T-helper 17 cell (primary cell): ENCODE results near the gene CNIH2. TPM values are rescaled to one million over a fixed set of nuclear protein-coding genes. Genes with fewer than 3 reads are reported as not detected.
A peak's percentile ranks its signal among the peaks of the same experiment; 100 is the strongest.
"Not testable (repeated sequence)": the region's sequence is repeated elsewhere in the genome, so short reads cannot be mapped to it uniquely, and the experiment has no call there.

ENCODE experiments used
- ATAC-seq: fragments of 150-1000 bp; cut with Tn5 transposase; 2 replicates; pipeline ENCODE4 v1.10.0; 2021; ENCODE audit warnings: mild to moderate bottlenecking, moderate library complexity
- DNase-seq, 3 donors: peaks; one replicate each; pipeline versions ENCODE4 v3.0.0 to v3.0.0-alpha.2; 2020 to 2021
- H3K9me3 ChIP-seq: one replicate; pipeline ENCODE4 v1.7.0; 2013; ENCODE audit warnings: low read length, mild to moderate bottlenecking; ENCODE audit not compliant: control insufficient read depth, poor library complexity, severe bottlenecking
- H3K27ac Mint-ChIP-seq: one replicate; pipeline ENCODE4 v1.8.0; 2022; ENCODE audit warnings: mild to moderate bottlenecking, moderate library complexity, mixed read lengths
- H3K27me3 Mint-ChIP-seq: one replicate; pipeline ENCODE4 v1.8.0; 2022; ENCODE audit warnings: mixed read lengths
- H3K36me3 Mint-ChIP-seq: one replicate; pipeline ENCODE4 v1.8.0; 2022; ENCODE audit warnings: low read depth, mixed read lengths
- H3K4me1 Mint-ChIP-seq: one replicate; pipeline ENCODE4 v1.8.0; 2022; ENCODE audit warnings: mild to moderate bottlenecking, mixed read lengths
- H3K4me3 Mint-ChIP-seq: one replicate; pipeline ENCODE4 v1.8.0; 2022; ENCODE audit warnings: mild to moderate bottlenecking, moderate library complexity, mixed read lengths
- total RNA-seq, 4 donors: library from RNA in 2 of 4; stranded (reverse) in 2 of 4; gene quantifications; one replicate each; pipeline ENCODE4 v1.2.3 and lab custom pipeline; 2022 to 2026

The CNIH2 gene
- total RNA-seq, 2 donors from 2014 or later = 9.0 to 14.4 TPM

DNA sequence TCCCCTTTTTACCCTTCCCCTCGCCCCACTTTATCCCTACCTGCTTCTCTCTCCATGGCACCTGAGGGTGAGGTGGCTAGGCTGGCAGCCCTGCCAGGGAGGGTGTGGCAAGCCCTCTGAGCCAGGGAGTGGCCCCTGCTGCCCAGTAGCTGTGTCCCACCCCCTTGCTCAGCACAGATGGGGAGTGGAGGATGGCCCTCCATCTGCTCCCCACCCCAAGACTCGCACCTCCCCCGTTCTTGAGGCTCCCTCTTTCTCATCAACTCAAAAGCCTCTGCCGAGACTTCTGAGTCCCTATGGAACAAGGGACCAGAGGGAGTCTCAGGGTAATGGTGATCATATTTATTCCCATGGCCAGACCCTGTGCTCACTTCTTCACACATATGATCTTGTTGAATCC lies 15.4 kb downstream of the CNIH2 start:
- no peak overlapping the region for H3K27ac Mint-ChIP-seq
- DNase-seq = no peak
- H3K9me3 ChIP-seq = no peaks in the 10 kb centered on the region
- peak overlapping the region; percentile 25 for H3K4me3 Mint-ChIP-seq
- H3K36me3 Mint-ChIP-seq = no peaks in the 10 kb centered on the region
- peaks cover 28% of the 10 kb centered on the region for H3K4me1 Mint-ChIP-seq
- peaks cover 14% of the 10 kb centered on the region for H3K27me3 Mint-ChIP-seq
- no peak for ATAC-seq

DNA sequence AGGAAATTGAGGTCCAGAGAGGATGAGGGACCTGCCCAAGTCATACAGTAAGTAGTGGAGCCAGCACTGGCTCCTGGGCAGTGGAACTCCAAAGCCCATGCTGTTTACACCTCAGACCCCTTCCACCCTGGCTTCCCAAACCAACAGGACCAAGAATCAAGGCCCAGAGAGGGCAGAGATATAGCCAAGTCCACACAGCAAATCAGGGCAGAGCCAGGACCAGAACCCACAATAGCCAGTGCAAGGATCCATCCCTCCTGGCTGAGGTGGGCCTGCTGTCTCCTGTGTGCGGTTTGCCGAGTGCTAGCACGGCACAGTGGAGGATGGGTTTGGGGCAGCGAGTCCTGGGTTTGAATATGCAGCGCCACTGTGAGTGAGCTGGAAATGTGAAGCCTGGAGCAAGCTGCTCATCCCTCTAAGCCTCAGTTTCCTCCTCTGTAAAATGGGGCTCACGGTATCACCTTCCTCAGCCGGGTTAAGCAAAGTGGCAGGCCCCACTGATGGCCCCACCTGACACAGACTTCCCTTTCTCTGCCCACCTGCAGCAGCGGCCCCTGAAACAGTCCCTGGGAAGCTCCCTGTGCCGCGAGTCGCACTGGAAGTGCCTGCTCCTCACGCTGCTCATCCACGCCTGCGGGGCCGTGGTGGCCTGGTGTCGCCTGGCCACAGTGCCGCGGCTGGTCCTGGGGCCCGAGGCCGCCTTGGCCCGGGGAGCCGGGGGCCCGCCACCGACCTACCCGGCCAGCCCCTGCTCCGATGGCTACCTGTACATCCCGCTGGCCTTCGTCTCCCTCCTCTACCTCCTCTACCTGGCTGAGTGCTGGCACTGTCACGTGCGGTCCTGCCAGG lies 16.0 kb downstream of the CNIH2 start:
- ATAC-seq (no peak), DNase-seq (no peak)
- Mint-ChIP-seq H3K4me1 (peaks cover 28% of the 10 kb centered on the region), H3K27me3 (peaks cover 14% of the 10 kb centered on the region), H3K27ac (peak overlapping the region; percentile 34), H3K4me3 (peak overlapping the region; percentile 39), H3K36me3 (no peaks in the 10 kb centered on the region)
- no peaks in the 10 kb centered on the region for H3K9me3 ChIP-seq

DNA sequence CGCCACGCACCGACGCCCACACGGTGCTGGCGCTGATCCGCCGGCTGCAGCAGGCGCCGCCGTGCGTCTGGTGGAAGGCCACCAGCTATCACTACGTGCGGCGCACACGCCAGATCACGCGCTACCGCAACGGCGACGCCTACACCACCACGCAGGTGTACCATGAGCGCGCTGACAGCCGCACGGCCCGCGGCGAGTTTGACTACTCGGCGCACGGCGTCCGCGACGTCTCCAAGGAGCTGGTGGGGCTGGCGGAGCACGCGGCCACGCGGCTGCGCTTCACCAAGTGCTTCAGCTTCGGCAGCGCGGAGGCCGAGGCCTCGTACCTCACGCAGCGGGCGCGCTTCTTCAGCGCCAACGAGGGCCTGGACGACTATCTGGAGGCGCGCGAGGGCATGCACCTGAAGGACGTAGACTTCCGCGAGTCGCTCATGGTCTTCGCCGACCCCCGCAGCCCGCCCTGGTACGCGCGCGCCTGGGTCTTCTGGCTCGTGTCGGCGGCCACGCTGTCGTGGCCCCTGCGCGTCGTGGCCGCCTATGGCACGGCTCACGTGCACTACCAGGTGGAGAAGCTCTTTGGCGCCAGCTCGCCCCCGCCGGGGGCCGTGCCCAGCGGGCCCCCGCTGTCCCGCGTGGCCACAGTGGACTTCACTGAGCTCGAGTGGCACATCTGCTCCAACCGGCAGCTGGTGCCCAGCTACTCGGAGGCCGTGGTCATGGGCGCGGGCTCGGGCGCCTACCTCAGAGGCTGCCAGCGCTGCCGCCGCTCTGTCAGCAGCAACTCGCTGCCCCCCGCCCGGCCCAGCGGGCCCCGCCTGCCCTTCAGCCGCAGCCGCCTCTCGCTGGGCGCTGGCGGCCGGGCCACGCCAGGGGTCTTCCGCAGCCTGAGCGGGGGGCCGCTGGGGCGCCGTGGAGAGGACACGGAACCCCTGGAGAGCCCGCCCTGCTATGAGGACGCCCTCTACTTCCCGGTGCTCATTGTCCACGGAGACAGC lies 16.9 kb downstream of the CNIH2 start:
- Mint-ChIP-seq H3K36me3 (no peaks in the 10 kb centered on the region), H3K4me3 (peak overlapping the region; percentile 39), H3K27ac (peak overlapping the region; percentile 34), H3K27me3 (peaks cover 14% of the 10 kb centered on the region), H3K4me1 (peaks cover 21% of the 10 kb centered on the region)
- DNase-seq = no peak
- no peaks in the 10 kb centered on the region for H3K9me3 ChIP-seq
- ATAC-seq = no peak

DNA sequence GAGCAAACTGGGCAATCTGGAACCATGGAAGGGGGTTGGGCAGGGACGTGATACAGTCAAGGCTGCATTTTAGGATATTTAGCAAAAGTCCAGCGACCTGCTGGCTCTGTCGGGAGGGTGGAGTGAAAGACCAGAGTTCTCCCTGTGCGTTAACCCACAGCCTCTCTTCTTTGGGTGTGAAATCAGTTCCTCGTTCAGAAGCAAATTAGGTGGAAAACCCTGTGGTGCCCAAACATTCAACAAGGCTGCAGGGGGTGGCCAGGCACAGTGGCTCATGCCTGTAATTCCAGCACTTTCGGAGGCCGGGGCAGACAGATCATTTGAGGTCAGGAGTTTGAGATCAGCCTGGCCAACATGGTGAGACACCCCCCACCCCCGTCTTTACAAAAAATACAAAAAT lies 19.6 kb downstream of the CNIH2 start:
- no peaks in the 10 kb centered on the region for H3K36me3 Mint-ChIP-seq

DNA sequence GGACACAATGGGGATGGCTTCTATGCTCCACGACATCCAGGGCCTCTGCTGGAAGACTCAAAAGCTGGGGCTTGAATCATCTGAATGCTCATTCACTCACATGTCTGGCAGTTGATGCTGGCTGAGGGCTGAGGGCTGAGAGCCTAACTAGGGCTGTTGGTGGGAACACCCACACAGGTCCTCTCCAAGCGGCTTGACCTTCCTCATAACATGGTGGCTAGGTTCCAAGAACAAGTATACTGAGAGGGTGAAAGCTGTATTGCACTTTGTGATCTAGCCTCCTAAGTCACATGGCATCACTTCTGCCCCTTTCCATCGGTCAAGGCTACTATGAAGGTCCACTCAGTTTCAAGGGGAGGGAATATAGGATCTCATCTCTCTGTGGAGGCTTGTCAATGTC lies 21.2 kb downstream of the CNIH2 start:
- no peak for ATAC-seq
- Mint-ChIP-seq H3K4me3 (no peak overlapping the region), H3K27me3 (no peaks in the 10 kb centered on the region), H3K4me1 (peaks cover 2% of the 10 kb centered on the region), H3K36me3 (no peaks in the 10 kb centered on the region), H3K27ac (no peak overlapping the region)
- no peak for DNase-seq
- H3K9me3 ChIP-seq = no peaks in the 10 kb centered on the region

More for the DNA sequence above, 19.6 kb downstream of the CNIH2 start:
- H3K4me1 Mint-ChIP-seq = peaks cover 8% of the 10 kb centered on the region
- peaks cover 11% of the 10 kb centered on the region for H3K27me3 Mint-ChIP-seq
- no peak overlapping the region for H3K27ac Mint-ChIP-seq
- no peak for ATAC-seq
- no peaks in the 10 kb centered on the region for H3K9me3 ChIP-seq
- no peak for DNase-seq
- no peak overlapping the region for H3K4me3 Mint-ChIP-seq

DNA sequence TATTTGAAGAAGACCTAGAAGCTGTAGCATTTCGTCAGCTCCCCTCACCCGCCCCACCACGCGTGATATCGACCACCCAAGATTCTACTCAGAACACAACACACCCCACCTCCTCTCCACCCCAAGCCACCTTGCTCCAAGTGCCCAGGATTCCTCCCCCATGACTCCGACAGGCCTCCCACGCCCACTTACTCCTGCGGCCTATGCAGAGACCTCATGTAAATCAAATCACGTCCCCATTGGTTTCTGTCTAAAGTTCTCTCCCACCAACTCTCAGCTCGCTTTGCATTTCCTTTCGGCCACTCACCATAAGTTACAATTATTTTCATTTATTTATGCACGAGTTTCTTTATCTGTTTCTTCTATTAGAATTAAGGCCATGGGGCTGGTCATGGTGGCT lies 24.7 kb downstream of the CNIH2 start:
- ATAC-seq (no peak), DNase-seq (no peak)
- peaks cover 6% of the 10 kb centered on the region for H3K27me3 Mint-ChIP-seq
- H3K4me3 Mint-ChIP-seq = no peak overlapping the region
- H3K27ac Mint-ChIP-seq = no peak overlapping the region
- peaks cover 1% of the 10 kb centered on the region for H3K4me1 Mint-ChIP-seq
- no peaks in the 10 kb centered on the region for H3K36me3 Mint-ChIP-seq
- no peaks in the 10 kb centered on the region for H3K9me3 ChIP-seq

DNA sequence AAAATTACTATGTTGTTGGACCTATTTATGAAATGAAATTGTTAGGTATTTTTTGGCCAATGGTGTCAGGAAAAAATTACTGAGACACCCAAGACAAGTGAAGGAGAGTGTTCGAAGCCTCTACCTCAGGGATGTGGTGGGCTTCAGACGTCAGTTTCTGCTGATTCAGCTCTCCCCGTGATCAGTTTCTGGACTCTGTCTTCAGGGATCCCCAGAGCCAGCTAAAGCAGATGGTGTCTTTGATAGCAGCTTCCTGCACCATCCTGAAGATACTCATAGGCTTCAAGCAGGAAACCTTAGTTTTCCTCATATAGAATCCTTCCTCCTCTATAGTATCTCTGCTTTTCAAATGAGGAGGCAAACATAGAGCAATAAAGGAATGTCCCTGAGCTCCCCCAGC lies 31.5 kb downstream of the CNIH2 start:
- no peak overlapping the region for H3K27ac Mint-ChIP-seq
- H3K9me3 ChIP-seq = no peaks in the 10 kb centered on the region
- ATAC-seq (no peak), DNase-seq (no peak)
- H3K4me3 Mint-ChIP-seq = no peak overlapping the region
- no peaks in the 10 kb centered on the region for H3K36me3 Mint-ChIP-seq
- H3K4me1 Mint-ChIP-seq = peaks cover 13% of the 10 kb centered on the region
- peaks cover 7% of the 10 kb centered on the region for H3K27me3 Mint-ChIP-seq

DNA sequence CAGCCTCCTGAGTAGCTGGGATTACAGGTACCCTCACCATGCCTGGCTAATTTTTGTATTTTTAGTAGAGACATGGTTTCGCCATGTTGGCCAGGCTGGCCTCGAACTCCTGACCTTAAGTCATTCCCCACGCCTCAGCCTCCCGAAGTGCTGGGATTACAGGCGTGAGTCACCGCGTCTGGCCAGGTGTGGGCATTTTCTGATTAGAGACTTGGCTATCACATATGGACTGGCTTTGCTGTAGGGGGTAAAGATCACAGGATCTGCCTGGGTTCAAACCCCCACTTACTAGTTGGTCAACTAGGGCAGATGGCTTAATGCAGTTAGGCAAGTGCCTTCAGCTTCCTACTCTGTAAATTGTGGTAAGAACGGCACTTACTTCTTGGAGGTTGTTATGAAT lies 32.3 kb downstream of the CNIH2 start:
- Mint-ChIP-seq H3K27ac (no peak overlapping the region), H3K4me1 (peaks cover 15% of the 10 kb centered on the region), H3K27me3 (peaks cover 7% of the 10 kb centered on the region), H3K4me3 (no peak overlapping the region), H3K36me3 (no peaks in the 10 kb centered on the region)
- no peak for ATAC-seq
- H3K9me3 ChIP-seq = no peaks in the 10 kb centered on the region
- no peak for DNase-seq

DNA sequence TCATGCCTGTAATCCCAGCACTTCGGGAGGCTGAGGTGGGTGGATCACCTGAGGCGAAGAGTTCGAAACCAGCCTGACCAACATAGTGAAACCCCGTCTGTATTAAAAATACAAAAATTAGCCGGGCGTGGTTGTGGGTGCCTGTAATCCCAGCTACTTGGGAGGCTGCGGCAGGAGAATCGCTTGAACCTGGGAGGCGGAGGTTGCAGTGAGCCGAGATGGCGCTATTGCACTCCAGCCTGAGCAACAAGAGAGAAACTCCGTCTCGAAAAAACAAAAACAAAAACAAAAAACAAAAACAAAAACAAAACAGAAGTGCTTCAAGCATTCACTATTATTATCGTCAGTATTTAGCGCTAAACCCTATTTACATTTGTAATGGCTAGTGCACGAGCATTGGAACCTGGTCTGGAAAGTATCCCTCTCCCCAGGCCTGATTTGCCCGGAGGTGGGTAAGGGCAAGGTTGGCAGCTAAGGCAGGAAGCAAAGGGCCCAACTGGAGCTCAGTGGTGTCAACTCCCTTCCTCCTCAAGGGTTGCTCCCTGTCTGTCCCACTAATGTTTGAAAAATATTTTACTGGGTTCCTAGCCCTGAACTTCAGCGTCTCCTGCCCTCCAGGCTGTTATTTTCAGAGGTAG lies 32.9 kb downstream of the CNIH2 start:
- not testable (repeated sequence) for H3K27me3 Mint-ChIP-seq, H3K36me3 Mint-ChIP-seq, H3K4me3 Mint-ChIP-seq, ATAC-seq, H3K9me3 ChIP-seq, DNase-seq
- Mint-ChIP-seq H3K4me1 (peaks cover 17% of the 10 kb centered on the region), H3K27ac (peak overlapping the region; percentile 88)

DNA sequence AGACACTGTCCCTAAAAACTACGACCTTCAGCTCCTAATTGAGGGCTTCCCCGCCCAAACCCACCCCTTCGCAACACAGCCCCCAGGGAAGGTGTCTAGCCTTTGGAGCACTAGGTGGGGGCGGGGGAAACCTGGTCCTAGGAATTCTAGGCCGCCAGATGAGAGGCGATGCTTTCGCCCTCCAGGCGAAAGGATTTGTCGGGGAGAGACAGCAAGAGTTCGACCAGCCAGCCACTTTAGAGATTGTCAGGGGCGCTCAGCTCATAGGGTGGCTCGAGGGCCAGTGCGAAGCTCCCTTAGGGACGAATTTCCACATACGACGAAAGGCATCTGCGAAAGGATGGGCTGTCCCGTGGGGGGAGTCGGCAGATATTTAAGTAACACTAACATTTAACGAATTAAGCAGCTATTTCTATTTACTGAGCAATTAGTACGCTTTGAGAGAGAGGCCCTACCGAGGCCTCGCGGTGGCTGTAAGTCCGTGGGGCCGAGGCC lies 33.5 kb downstream of the CNIH2 start:
- Mint-ChIP-seq H3K4me3 (peak overlapping the region; percentile 95), H3K27ac (peak overlapping the region; percentile 88), H3K4me1 (peaks cover 17% of the 10 kb centered on the region), H3K36me3 (no peaks in the 10 kb centered on the region), H3K27me3 (peaks cover 7% of the 10 kb centered on the region)
- ATAC-seq = peak; percentile 42
- H3K9me3 ChIP-seq = no peaks in the 10 kb centered on the region
- DNase-seq = no peak

DNA sequence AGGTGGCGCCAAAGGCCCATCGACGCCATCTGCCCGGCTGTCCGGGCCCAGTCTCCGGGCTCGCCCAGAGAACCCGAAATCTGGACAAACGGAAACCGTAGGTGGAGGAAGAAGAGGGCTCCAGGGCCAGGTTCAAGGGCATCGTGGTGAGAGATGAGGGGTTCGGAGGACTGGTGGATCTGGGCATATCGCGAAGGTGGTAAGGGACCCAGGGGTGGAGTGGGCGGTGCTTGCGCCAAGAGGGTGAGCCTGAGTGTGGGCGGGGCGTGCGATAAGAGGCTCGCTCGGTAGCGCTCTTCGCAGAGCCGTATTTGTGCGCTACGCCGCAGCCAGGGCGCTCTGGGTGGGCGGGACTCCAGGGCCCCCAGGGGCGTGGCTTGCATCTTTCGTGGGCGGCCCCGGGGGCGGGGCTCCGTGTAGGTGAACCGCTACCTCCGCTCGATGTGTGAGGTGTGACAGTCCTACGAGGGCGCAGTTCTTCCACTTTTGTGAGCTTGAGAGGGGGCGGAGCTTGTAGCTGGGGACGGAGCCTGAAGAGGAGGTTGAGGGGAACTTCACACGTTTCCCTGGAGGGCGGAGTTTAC lies 34.1 kb downstream of the CNIH2 start:
- Mint-ChIP-seq H3K4me1 (peaks cover 17% of the 10 kb centered on the region), H3K36me3 (no peaks in the 10 kb centered on the region), H3K27ac (peak overlapping the region; percentile 88), H3K4me3 (peak overlapping the region; percentile 95), H3K27me3 (peaks cover 7% of the 10 kb centered on the region)
- ATAC-seq (peak; percentile 80), DNase-seq (peak; percentile 88 to 97 (median 95))
- H3K9me3 ChIP-seq = no peaks in the 10 kb centered on the region

DNA sequence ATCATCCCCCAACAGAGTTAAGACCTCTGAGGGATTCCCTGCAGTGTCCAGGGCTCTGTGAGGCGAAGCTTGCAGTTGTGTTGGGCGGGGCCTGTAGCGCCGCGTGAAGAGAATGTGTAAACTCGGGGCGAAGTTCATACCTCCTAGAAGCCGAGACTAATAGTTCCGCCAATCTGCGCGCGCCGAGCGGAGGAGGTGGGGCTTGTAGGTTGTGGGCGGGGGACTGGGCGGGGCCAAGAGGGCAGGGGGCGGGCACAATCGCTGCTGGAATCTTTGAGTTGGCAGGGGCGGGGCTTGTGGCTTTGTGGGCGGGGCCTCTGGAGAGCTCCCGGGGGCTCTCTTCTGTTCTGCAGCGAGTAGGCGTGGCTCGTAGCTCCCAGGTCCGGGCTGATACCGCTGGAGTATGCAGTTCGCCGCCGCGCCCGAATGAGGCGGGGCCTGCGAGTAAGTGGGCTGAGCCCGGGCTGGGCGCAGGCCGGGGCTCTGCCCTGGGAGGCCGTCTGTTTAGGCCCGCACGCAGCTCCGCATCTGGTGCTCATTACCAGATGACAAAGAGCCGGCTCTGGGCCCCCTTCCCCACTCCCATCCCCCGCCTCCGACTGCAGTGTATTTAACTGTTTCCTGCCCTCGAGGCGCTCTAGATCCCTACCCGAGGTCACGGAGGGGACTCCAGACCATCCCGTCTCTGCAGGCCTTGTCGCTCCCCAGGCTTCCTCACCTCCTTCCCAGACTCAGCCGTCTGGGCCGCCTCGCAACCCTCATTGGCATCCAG lies 34.8 kb downstream of the CNIH2 start:
- DNase-seq = peak; percentile 98
- H3K9me3 ChIP-seq = no peaks in the 10 kb centered on the region
- Mint-ChIP-seq H3K36me3 (no peaks in the 10 kb centered on the region), H3K4me3 (peak overlapping the region; percentile 95), H3K4me1 (peaks cover 15% of the 10 kb centered on the region), H3K27me3 (no peaks in the 10 kb centered on the region), H3K27ac (peak overlapping the region; percentile 88)
- peak; percentile 72 for ATAC-seq
